Nephron (organoid): Measurements from ENCODE around the gene NEUROD6.

ENCODE experiments used
- H3K27ac Mint-ChIP-seq, 3 experiments: 2 replicates each; pipeline ENCODE4 v1.8.0; 2020; ENCODE audit warnings: mixed read lengths in 3 of 3, mild to moderate bottlenecking in 2 of 3, moderate library complexity in 1 of 3
- H3K27me3 Mint-ChIP-seq: 2 replicates; pipeline ENCODE4 v1.8.0; 2021; ENCODE audit warnings: low read depth, mild to moderate bottlenecking, moderate library complexity, mixed read lengths
- H3K36me3 Mint-ChIP-seq: 2 replicates; pipeline ENCODE4 v1.8.0; 2020; ENCODE audit warnings: low read depth, mixed read lengths
- H3K4me1 Mint-ChIP-seq: 2 replicates; pipeline ENCODE4 v1.8.0; 2020; ENCODE audit warnings: mixed read lengths
- H3K4me3 Mint-ChIP-seq, 3 experiments: 2 replicates each; pipeline ENCODE4 v1.8.0; 2020; ENCODE audit warnings: mild to moderate bottlenecking in 3 of 3, mixed read lengths in 3 of 3, moderate library complexity in 2 of 3
- H3K9me3 Mint-ChIP-seq: 2 replicates; pipeline ENCODE4 v1.8.0; 2020; ENCODE audit warnings: mixed read lengths
- CTCF ChIP-seq, 3 experiments: fragments of 200-600 bp; sonication (generic); IDR thresholded peaks; one replicate each; pipeline ENCODE4 v1.5.0; 2021; ENCODE audit warnings: antibody characterized with exemption in 3 of 3; ENCODE audit not compliant: unreplicated experiment in 3 of 3

The NEUROD6 gene

GRCh38 chr7:31337002-31337565, 3.4 kb downstream of the NEUROD6 start:
- Mint-ChIP-seq H3K27me3 (peaks cover 54% of the 10 kb centered on the region), H3K36me3 (no peaks in the 10 kb centered on the region), H3K4me3 (peak overlapping the region; percentile 38 to 64 (median 45)), H3K9me3 (no peaks in the 10 kb centered on the region), H3K4me1 (peaks cover 34% of the 10 kb centered on the region), H3K27ac (no peak overlapping the region)
- no peak for TF ChIP-seq CTCF (IDR thresholded peaks at IDR 0.05; ENCODE audit: unreplicated experiment in 3 of 3)

GRCh38 chr7:31336202-31337001, 4.1 kb downstream of the NEUROD6 start:
- peaks cover 49% of the 10 kb centered on the region for H3K27me3 Mint-ChIP-seq
- H3K4me3 Mint-ChIP-seq = peak overlapping the region; percentile 65 to 74 (median 68)
- no peaks in the 10 kb centered on the region for H3K9me3 Mint-ChIP-seq
- TF ChIP-seq CTCF (IDR thresholded peaks at IDR 0.05; ENCODE audit: unreplicated experiment in 3 of 3) = no peak
- no peaks in the 10 kb centered on the region for H3K36me3 Mint-ChIP-seq
- peak overlapping the region in 1 of 3 experiments; percentile 72 for H3K27ac Mint-ChIP-seq
- peaks cover 31% of the 10 kb centered on the region for H3K4me1 Mint-ChIP-seq

- Mint-ChIP-seq H3K9me3 (no peaks in the 10 kb centered on the region), H3K4me3 (peak overlapping the region; percentile 65 to 74 (median 68)), H3K4me1 (peaks cover 29% of the 10 kb centered on the region), H3K27me3 (peaks cover 46% of the 10 kb centered on the region), H3K27ac (peak overlapping the region in 2 of 3 experiments; percentile 63 to 72), H3K36me3 (no peaks in the 10 kb centered on the region)
- TF ChIP-seq CTCF (IDR thresholded peaks at IDR 0.05; ENCODE audit: unreplicated experiment in 3 of 3) = no peak
These were observed 4.7 kb downstream of the NEUROD6 start for GRCh38 chr7:31335884-31336201.

GRCh38 chr7:31335161-31335856, 5.2 kb downstream of the NEUROD6 start:
- Mint-ChIP-seq H3K27ac (peak overlapping the region in 2 of 3 experiments; percentile 63 to 72), H3K4me3 (peak overlapping the region; percentile 17 to 74 (median 65)), H3K9me3 (no peaks in the 10 kb centered on the region), H3K36me3 (no peaks in the 10 kb centered on the region), H3K27me3 (peaks cover 42% of the 10 kb centered on the region), H3K4me1 (peaks cover 29% of the 10 kb centered on the region)
- TF ChIP-seq CTCF (IDR thresholded peaks at IDR 0.05; ENCODE audit: unreplicated experiment in 3 of 3) = no peak

DNA sequence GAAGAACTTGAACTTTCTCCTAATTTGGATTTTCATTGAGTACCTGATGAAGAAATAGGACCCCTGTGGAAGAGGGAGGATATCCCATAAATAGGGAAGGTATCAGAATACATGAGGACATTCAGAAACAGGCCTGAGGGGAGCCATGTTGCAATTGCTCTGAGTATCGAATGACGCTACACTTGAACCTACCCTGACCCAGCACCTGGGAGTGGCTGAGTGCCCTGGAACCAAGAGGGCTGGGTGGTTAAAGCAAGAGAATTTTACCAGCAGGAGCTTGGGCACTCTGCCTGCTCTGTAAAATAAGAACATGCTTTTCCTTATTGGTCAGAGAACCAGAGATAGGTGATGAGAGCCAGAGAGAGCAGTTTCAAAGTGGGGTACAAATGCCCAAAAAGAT, 7.2 kb downstream of the NEUROD6 start:
- TF ChIP-seq CTCF (IDR thresholded peaks at IDR 0.05; ENCODE audit: unreplicated experiment in 3 of 3) = no peak

More for the DNA sequence above, 7.2 kb downstream of the NEUROD6 start:
- Mint-ChIP-seq H3K4me1 (peaks cover 23% of the 10 kb centered on the region), H3K36me3 (no peaks in the 10 kb centered on the region), H3K9me3 (peaks cover 3% of the 10 kb centered on the region), H3K4me3 (no peak overlapping the region), H3K27ac (no peak overlapping the region), H3K27me3 (peaks cover 31% of the 10 kb centered on the region)
